T-helper 1 cell treated with Interleukin-12 subunit alpha and Interleukin-12 subunit beta and Interleukin-4 antibody, amounts not matched to agents 30 μg/mL and 1 μg/mL, for 36 hours (primary cell): ENCODE measurements around the gene GP1BB.
A peak's percentile ranks its signal among the peaks of the same experiment; 100 is the strongest.

Experiments used
- H3K27ac Mint-ChIP-seq: one replicate; pipeline ENCODE4 v1.8.0; 2021; ENCODE audit warnings: mild to moderate bottlenecking, mixed read lengths
- H3K27me3 Mint-ChIP-seq: one replicate; pipeline ENCODE4 v1.8.0; 2021; ENCODE audit warnings: low read depth, mixed read lengths
- H3K36me3 Mint-ChIP-seq: one replicate; pipeline ENCODE4 v1.8.0; 2021; ENCODE audit warnings: low read depth, mixed read lengths
- H3K4me1 Mint-ChIP-seq: one replicate; pipeline ENCODE4 v1.8.0; 2021; ENCODE audit warnings: low read depth, mixed read lengths
- H3K4me3 Mint-ChIP-seq: one replicate; pipeline ENCODE4 v1.8.0; 2021; ENCODE audit warnings: mild to moderate bottlenecking, moderate library complexity, mixed read lengths
- H3K9me3 Mint-ChIP-seq: one replicate; pipeline ENCODE4 v1.8.0; 2021; ENCODE audit warnings: mixed read lengths

GP1BB gene

DNA sequence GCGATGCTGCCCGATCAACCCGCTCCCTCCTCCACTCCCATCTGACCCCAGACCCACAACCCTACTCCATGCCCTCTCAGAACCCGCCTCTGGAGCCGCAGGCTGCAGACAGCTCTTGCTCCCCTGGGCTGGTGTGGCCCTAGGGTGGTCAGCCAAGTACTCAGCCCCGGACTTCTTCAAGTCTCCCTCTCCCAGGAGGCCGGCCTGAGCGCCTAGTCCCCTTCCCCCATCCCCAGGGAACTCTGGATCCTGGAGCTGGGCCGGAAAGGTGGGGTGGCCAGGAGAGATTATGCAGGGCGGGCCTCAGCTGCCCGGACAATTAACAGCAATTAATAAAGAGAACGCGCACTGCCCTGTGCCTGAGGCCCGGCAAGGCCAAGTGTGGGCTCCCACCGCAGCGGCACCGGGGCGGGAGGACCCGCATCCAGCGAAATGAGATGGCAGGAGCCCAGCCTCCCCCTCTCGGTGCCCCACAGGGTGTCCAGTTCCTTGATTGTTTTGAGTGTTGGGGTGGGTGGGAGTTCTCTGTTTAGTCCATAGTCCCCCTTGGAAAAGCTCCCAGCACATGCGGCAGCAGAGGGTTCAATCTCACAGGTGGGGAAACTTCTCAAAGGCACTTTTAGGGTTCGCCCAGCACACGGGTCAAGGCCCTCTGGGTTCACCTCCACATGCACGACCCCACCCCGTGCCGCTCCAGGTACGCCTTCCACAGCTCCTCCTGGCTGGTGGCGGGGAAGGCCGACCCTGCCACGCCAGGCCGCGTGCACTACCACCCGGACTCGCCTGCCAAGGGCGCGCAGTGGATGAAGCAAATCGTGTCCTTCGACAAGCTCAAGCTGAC is 40.3 kb downstream of the GP1BB start:
- Mint-ChIP-seq H3K27ac (no peak overlapping the region), H3K4me3 (no peak overlapping the region), H3K36me3 (peaks cover 4% of the 10 kb centered on the region), H3K4me1 (peaks cover 16% of the 10 kb centered on the region), H3K9me3 (no peaks in the 10 kb centered on the region), H3K27me3 (peaks cover 71% of the 10 kb centered on the region)

DNA sequence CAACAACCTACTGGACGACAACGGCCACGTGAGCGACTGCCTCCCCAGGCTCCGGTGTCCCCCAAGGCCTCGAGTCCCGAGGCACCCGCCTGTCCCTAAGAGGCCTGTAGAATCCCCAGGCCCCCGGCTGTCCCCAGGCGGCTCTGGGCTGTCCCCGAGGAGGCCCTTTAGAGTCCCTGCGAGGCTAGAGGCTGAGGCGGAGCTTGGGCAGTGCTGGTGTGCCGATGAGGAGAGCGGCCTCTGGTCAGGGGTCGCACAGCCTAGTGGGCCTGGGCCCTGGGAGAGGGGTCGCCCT is 40.9 kb downstream of the GP1BB start:
- H3K36me3 Mint-ChIP-seq: peaks cover 4% of the 10 kb centered on the region
- H3K4me3 Mint-ChIP-seq: no peak overlapping the region

DNA sequence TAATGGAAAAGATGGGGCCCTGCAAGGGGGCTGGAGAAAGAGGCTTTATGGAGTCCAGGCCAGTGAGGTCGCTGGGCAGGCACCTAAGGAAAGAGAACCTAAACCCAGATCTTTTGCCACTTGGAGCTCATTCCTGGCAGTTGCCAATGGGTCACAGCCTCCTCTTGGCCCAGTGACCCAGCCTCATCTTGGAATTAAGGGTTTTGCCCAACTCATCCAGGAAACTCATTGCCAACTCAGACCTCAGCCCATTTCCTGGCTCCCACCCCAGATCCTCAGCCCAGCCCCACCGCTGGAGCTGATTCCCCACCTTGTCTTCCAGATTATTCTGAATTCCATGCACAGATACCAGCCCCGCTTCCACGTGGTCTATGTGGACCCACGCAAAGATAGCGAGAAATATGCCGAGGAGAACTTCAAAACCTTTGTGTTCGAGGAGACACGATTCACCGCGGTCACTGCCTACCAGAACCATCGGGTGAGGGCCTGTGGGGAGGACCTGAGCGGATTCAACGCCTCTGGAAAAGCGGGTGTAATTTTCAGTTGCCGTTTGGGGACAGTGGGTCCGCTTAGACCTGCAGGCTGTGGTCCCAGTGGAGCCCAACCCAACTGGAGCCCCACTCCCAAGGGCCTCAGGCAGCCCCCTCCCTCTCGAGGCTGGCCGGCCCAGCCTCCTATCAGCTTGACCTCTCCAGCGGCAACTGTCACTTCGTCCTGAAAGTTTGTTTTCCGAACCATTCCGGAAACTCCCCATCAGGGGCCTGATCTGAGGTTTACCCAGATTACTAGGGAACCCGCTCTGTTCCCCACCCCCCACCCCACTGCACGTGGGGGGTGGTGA is 41.5 kb downstream of the GP1BB start:
- no peak overlapping the region for H3K27ac Mint-ChIP-seq
- H3K4me3 Mint-ChIP-seq: no peak overlapping the region
- peaks cover 4% of the 10 kb centered on the region for H3K36me3 Mint-ChIP-seq
- H3K9me3 Mint-ChIP-seq: no peaks in the 10 kb centered on the region
- H3K4me1 Mint-ChIP-seq: peaks cover 13% of the 10 kb centered on the region
- peaks cover 76% of the 10 kb centered on the region for H3K27me3 Mint-ChIP-seq

More for the DNA sequence above, 40.9 kb downstream of the GP1BB start:
- Mint-ChIP-seq H3K27me3 (peaks cover 76% of the 10 kb centered on the region), H3K27ac (no peak overlapping the region), H3K4me1 (peaks cover 16% of the 10 kb centered on the region), H3K9me3 (no peaks in the 10 kb centered on the region)

DNA sequence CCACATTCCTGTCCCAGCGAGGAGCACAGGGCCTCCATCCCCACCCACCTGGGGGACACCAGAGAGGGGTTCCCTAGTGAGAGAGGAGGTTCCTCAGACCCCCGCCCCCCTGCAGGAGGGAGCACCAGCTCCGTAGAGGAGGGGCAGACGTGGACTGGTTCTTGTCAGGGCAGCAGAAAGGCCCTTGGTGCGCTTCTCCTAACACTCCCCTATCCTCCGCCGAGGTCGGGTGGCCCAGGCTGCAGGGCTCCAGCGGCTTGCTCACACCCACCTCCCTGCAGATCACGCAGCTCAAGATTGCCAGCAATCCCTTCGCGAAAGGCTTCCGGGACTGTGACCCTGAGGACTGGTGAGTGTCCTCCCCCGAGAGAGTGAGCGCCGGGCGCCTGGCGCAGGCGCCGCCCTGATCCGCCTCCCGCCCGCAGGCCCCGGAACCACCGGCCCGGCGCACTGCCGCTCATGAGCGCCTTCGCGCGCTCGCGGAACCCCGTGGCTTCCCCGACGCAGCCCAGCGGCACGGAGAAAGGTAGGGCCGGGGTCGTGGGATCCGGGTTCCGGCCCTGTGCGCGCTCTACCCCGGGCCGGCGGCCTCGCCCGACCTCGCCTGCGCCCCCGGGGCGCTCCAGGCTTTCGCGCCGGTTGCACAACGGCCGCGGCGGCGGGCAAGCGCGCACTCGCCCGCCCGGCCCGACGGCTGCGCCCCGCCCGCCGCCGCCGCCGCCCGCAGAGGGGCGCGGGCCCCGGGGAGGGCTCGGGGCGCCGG is 42.3 kb downstream of the GP1BB start:
- H3K36me3 Mint-ChIP-seq: no peaks in the 10 kb centered on the region
- peaks cover 74% of the 10 kb centered on the region for H3K27me3 Mint-ChIP-seq
- H3K4me1 Mint-ChIP-seq: peaks cover 8% of the 10 kb centered on the region
- H3K9me3 Mint-ChIP-seq: no peaks in the 10 kb centered on the region
- no peak overlapping the region for H3K27ac Mint-ChIP-seq
- H3K4me3 Mint-ChIP-seq: peak overlapping the region; percentile 28

DNA sequence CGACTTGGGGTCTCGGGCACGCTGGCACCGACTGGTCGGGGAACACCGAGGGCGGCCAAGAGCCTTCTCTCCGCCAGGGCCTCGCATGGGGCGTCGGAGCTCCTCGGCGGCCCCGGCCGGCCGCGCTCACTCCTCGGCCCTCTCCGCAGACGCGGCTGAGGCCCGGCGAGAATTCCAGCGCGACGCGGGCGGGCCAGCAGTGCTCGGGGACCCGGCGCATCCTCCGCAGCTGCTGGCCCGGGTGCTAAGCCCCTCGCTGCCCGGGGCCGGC is 42.8 kb downstream of the GP1BB start:
- Mint-ChIP-seq H3K36me3 (no peaks in the 10 kb centered on the region), H3K4me3 (no peak overlapping the region), H3K4me1 (peaks cover 8% of the 10 kb centered on the region), H3K27ac (no peak overlapping the region), H3K27me3 (peaks cover 76% of the 10 kb centered on the region), H3K9me3 (no peaks in the 10 kb centered on the region)

DNA sequence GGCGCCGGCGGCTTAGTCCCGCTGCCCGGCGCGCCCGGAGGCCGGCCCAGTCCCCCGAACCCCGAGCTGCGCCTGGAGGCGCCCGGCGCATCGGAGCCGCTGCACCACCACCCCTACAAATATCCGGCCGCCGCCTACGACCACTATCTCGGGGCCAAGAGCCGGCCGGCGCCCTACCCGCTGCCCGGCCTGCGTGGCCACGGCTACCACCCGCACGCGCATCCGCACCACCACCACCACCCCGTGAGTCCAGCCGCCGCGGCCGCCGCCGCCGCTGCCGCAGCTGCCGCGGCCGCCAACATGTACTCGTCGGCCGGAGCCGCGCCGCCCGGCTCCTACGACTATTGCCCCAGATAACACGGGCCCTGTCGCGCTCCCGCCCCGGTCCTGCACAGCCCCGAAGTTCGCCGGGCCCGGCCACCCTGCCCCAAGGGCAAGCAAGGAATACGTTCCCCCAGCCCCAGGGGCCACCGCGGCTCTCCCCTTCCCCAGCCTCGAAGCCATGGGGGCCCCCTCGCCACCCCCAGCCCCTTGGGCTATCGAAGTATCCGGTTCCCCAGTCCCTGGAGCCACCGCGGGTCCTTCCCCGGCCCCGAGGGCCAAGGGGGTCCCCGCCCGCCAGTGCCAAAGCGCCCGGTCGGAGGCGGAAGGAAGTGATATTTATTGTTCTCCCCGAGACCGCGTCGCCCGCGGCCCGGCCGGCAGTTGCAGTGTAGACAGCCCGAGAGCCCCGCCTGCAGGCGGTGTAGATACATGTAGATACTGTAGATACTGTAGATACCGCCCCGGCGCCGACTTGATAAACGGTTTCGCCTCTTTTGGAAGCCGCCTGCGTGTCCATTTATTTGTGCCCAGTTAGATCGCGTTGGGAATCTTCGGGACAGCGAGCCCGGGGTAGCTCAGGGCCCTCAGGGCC is 43.4 kb downstream of the GP1BB start:
- Mint-ChIP-seq H3K27ac (no peak overlapping the region), H3K36me3 (no peaks in the 10 kb centered on the region), H3K27me3 (peaks cover 78% of the 10 kb centered on the region), H3K4me3 (peak overlapping the region; percentile 28), H3K9me3 (no peaks in the 10 kb centered on the region), H3K4me1 (peaks cover 6% of the 10 kb centered on the region)

DNA sequence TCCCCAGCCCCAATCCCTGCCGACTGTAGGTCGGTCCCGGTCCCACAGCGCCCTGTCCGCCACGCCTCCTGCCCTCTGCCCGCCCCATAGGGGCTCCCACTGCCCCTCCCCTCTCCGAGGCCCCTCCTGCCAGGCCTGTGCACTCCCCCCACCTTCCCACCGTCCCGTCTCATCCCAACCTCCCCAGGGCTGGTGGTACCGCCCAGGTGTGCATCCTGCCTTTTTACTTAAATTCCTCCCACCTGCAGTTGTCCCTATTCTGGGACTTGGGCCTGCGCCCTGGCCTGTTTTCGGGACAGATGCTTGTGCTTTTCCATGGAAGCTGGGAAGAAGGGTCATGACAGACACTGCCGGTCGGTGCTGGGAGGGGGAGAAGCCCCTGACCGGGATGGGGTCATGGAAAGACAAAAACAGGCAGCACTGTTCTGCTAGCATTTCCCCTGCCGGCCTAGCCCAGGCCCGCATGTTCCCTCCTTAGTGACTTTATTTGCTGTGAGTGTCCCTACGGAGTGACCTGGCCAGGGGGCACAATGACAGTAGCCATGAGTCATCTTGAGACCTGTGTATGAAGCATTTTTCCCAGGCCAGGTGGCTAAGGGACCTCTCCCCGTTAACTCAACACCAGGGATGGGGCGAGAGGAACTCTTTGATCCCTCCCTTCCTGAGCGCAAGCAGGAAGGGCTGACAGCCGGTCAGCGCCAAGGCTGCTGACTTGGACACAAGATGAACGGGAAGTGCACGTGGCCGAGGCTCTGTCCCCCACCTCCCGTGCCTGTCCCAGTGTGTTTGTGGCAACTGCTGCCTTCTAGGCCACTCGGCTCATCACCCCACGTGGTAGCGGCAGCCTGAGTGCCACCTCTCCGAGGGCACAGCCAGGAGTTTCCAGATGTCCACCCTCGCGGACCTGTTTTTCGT is 44.3 kb downstream of the GP1BB start:
- Mint-ChIP-seq H3K4me3 (peak overlapping the region; percentile 28), H3K9me3 (no peaks in the 10 kb centered on the region), H3K27me3 (peaks cover 77% of the 10 kb centered on the region), H3K4me1 (peaks cover 6% of the 10 kb centered on the region), H3K36me3 (no peaks in the 10 kb centered on the region), H3K27ac (no peak overlapping the region)

DNA sequence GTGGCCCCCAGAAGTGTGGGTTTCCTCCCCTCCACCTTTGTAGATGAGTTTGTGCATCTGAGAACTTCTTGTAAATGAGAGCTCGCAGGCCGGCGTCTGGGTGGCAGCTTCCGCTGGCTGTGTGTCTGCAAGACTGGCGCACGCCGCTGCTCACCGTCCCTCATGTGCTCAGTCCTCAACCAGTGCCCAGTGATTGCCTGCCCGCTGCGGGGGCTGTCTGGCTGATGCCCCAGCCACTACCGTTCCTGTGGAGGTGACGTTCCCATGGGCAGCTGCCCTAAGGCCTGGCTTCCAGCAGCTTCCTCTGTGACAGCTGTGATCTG is 46.0 kb downstream of the GP1BB start:
- Mint-ChIP-seq H3K4me3 (no peak overlapping the region), H3K9me3 (no peaks in the 10 kb centered on the region), H3K27ac (no peak overlapping the region), H3K36me3 (no peaks in the 10 kb centered on the region), H3K27me3 (peaks cover 67% of the 10 kb centered on the region), H3K4me1 (peaks cover 6% of the 10 kb centered on the region)

DNA sequence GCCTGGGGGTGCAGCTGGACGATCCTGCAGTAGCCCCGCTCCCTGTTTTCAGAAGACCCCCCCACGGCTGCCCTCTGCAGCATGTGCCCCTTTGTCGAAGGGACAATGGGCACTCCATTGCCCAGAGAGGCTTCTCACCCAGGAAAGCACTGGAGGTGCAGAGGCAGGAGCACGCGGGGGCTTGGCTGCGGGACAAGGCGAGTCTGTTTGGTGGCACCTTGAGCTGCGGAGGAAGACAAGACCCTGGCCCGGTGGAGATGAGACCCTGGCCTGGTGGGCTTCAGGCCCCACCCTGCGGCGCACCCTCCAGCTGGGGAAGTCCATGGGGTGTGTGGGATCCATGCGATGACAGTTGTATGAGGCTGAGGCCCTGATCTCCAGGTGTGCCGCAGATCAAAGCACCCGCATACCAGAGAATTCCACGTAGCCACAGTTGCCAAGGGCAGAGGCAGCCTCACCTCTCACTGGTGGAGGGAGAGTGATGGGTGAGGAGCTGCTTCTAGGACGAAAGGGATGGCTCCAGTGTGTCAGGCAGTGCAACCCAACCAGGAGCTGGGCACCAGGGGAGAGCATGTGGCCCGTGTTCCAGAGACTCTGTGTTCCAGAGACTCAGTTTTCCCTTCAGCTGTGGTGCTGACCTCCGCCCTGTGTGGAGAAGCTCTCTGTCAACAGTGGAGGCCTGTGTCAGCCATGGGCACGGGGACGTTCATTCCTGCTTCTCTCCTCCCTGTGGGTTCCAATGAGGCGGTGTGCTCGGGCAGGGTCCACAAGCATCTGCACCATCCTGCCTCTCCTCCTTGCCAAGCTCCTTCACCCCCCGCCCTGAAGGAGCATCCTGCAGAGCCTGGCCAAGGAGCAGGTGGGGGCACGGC is 47.2 kb downstream of the GP1BB start:
- no peak overlapping the region for H3K27ac Mint-ChIP-seq
- H3K9me3 Mint-ChIP-seq: no peaks in the 10 kb centered on the region
- peaks cover 4% of the 10 kb centered on the region for H3K4me1 Mint-ChIP-seq
- no peak overlapping the region for H3K4me3 Mint-ChIP-seq
- peaks cover 59% of the 10 kb centered on the region for H3K27me3 Mint-ChIP-seq
- H3K36me3 Mint-ChIP-seq: no peaks in the 10 kb centered on the region

DNA sequence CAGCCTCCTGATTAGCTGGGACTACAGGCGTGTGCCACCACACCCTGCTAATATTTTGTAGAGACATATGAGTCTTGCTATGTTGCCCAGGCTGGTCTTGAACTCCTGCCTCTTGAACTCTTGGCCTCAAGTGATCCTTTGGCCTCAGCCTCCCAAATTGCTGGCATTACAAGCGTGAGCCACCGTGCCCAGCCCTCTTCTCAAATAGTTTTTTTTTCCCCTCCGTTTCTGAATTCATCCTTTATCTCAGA is 49.0 kb downstream of the GP1BB start:
- H3K4me1 Mint-ChIP-seq: peaks cover 5% of the 10 kb centered on the region
- H3K36me3 Mint-ChIP-seq: no peaks in the 10 kb centered on the region
- peaks cover 53% of the 10 kb centered on the region for H3K27me3 Mint-ChIP-seq
- H3K9me3 Mint-ChIP-seq: no peaks in the 10 kb centered on the region
- H3K27ac Mint-ChIP-seq: no peak overlapping the region
- no peak overlapping the region for H3K4me3 Mint-ChIP-seq

DNA sequence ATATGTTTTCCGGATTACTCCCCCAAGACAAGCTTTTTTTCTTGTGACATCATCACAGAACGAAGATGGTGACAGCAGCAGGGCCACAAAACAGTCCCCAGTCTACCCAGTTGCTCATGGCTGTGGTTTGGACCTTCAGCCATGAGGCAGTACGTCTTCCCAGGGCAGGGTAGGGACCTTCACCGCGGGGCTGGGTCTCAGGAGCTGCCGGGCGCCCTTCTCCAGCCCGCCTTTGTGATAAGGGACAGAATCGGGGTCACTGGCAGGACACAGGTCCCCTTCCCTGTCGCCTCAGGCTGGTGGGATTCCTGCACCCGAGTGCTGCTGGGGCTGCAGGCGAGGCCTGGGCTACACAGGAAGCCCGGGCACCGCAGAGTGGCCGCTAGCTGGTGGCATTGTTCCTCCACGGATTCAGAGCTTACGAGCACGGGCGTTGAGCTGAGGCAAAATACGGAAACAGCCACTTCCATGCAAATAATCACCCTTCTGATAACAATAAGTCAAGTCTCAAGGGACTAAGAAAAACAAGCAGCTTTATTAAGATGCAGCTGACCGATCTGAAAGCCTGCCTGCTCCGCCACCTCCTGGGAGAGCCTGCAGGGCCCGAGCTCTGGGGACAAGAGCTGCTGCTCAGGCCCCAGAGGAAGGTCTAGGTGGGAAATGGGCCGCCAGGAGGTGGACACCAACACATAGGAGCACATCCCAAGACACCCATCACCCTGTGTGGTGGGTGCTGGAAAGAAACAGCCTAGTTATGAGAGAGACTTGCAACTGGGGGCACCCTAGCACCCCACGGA is 49.5 kb downstream of the GP1BB start:
- Mint-ChIP-seq H3K27me3 (peaks cover 48% of the 10 kb centered on the region), H3K27ac (no peak overlapping the region), H3K4me3 (no peak overlapping the region), H3K4me1 (peaks cover 4% of the 10 kb centered on the region), H3K9me3 (no peaks in the 10 kb centered on the region), H3K36me3 (no peaks in the 10 kb centered on the region)

DNA sequence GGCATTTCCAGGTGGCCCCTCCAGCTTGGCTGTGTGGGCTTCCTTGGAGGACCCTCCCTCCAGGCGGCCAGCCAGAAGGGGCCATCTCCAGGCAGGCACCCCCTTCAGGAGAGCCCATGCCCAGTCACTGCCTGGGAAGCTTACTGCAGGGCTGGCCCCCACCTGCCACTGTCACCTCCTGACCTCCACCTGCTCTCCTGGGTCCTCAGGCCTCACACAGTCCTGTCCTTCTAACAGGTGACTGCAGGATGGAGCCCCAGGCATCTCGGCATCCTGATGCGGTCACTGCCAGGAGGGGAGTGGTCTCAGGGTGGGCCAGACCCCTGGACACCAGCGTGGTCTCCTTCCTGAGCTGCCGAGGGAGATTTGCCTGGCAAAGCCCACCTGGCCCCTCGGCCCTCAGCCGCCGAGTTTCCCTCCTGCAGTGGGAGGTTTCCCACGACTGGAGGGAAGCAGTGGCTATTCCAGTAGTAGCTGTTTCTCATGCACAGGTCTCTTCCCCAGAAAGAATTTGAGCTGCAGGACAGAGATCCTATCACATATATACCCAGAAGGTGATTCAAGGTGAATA is 50.2 kb downstream of the GP1BB start:
- Mint-ChIP-seq H3K36me3 (no peaks in the 10 kb centered on the region), H3K27me3 (peaks cover 41% of the 10 kb centered on the region), H3K4me3 (no peak overlapping the region), H3K27ac (no peak overlapping the region), H3K9me3 (no peaks in the 10 kb centered on the region), H3K4me1 (peaks cover 4% of the 10 kb centered on the region)
